AG10803 (cell line): ENCODE results near the gene CACNA2D1.
A peak's percentile ranks its signal among the peaks of the same experiment; 100 is the strongest.
"Not testable (repeated sequence)": the region's sequence is repeated elsewhere in the genome, so short reads cannot be mapped to it uniquely, and the experiment has no call there.

Experiments
- DNase-seq: peaks from one replicate; pipeline ENCODE4 v3.0.0; 2010; ENCODE audit warnings: low read depth
- H3K4me3 ChIP-seq: 2 replicates; pipeline ENCODE4 v1.5.1; 2011; ENCODE audit warnings: mild to moderate bottlenecking, low read length, control low read depth
- TF ChIP-seq, protein P1 (sequence below): conservative IDR thresholded peaks from 2 replicates; pipeline ENCODE4 v1.5.1; 2011; ENCODE audit warnings: mild to moderate bottlenecking, low read length, control low read depth, inconsistent platforms

Gene CACNA2D1

GRCh38 chr7:82395147-82395546, 48.4 kb downstream of the CACNA2D1 start:
- no peak overlapping the region for H3K4me3 ChIP-seq
- no peak for DNase-seq
- TF ChIP-seq, protein P1, sequence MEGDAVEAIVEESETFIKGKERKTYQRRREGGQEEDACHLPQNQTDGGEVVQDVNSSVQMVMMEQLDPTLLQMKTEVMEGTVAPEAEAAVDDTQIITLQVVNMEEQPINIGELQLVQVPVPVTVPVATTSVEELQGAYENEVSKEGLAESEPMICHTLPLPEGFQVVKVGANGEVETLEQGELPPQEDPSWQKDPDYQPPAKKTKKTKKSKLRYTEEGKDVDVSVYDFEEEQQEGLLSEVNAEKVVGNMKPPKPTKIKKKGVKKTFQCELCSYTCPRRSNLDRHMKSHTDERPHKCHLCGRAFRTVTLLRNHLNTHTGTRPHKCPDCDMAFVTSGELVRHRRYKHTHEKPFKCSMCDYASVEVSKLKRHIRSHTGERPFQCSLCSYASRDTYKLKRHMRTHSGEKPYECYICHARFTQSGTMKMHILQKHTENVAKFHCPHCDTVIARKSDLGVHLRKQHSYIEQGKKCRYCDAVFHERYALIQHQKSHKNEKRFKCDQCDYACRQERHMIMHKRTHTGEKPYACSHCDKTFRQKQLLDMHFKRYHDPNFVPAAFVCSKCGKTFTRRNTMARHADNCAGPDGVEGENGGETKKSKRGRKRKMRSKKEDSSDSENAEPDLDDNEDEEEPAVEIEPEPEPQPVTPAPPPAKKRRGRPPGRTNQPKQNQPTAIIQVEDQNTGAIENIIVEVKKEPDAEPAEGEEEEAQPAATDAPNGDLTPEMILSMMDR, result no peak

- TF ChIP-seq, protein P1, result no peak
- no peak overlapping the region for H3K4me3 ChIP-seq
- no peak for DNase-seq
These were observed 49.7 kb downstream of the CACNA2D1 start for GRCh38 chr7:82393840-82394220.

GRCh38 chr7:82393076-82393839, 50.3 kb downstream of the CACNA2D1 start:
- DNase-seq, result no peak
- no peak overlapping the region for H3K4me3 ChIP-seq
- TF ChIP-seq, protein P1, result no peak

GRCh38 chr7:82390936-82391335, 52.6 kb downstream of the CACNA2D1 start:
- DNase-seq, result no peak
- H3K4me3 ChIP-seq, result no peak overlapping the region
- TF ChIP-seq, protein P1, result no peak

- DNase-seq, result no peak
- H3K4me3 ChIP-seq, result no peak overlapping the region
- TF ChIP-seq, protein P1, result no peak
These were observed 53.7 kb downstream of the CACNA2D1 start for GRCh38 chr7:82389876-82390275.

- peak; percentile 23 for DNase-seq
- H3K4me3 ChIP-seq, result no peak overlapping the region
- TF ChIP-seq, protein P1, result no peak
These were observed 55.4 kb downstream of the CACNA2D1 start for GRCh38 chr7:82388138-82388537.

DNA sequence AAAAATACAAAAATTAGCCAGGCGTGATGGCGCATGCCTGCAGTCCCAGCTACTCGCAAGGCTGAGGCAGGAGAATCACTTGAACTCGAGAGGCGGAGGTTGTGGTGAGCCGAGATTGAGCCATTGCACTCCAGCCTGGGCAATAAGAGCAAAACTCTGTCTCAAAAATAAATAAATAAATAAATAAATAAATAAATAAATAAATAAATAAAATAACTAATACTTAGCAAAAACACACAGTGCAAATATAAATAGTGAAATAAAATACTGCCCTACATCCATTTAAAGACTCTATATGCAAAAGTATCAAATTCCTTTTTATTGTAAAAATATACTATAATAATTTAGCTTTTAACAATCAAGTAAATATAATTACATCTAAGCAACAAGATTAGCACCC, 57.0 kb downstream of the CACNA2D1 start:
- DNase-seq, H3K4me3 ChIP-seq: not testable (repeated sequence)
